K562 (cell line): ENCODE measurements around the gene PLOD1. TPM values are rescaled to one million over a fixed set of nuclear protein-coding genes. Genes with fewer than 3 reads are reported as not detected.

ENCODE experiments used
- ATAC-seq: fragments of 200-7000 bp; cut with Tn5 transposase; 3 replicates; pipeline ENCODE4 v1.9.1; 2020; ENCODE audit warnings: moderate library complexity
- BruUV-seq: library from RNA; stranded (reverse); fragments of 400-500 nt; replicated peaks from 2 replicates; lab custom pipeline; 2021; lab: Mats Ljungman, UMichigan
- CTCF ChIA-PET: fragments of 300-600 bp; formaldehyde crosslinking; extraction: SDS; loops from one replicate; lab custom pipeline; 2021; ENCODE audit warnings: low intra/inter-chr PET ratio; lab: Yijun Ruan, JAX
- POLR2A ChIA-PET: fragments of 300-600, 350-650 bp; sonication (Branson Sonifier 250); formaldehyde crosslinking; extraction: SDS; loops from one replicate; lab custom pipeline; 2021; ENCODE audit warnings: antibody characterized with exemption, inconsistent platforms; lab: Yijun Ruan, JAX
- DNase-seq, 4 experiments: peaks; one replicate each; pipeline versions ENCODE4 v3.0.0 to v3.0.0-alpha.2; 2011 to 2018; ENCODE audit warnings: low spot score in 3 of 4, mixed read lengths in 3 of 4; ENCODE audit errors: extremely low read depth in 1 of 4
- FAIRE-seq: peaks from 2 replicates; lab custom pipeline; 2011; peaks lifted over from hg19 to GRCh38; lab: Jason Lieb, UNC
- H2AFZ ChIP-seq: 2 replicates; pipeline ENCODE4 v1.6.0; 2011; ENCODE audit warnings: low read depth, low read length, control low read depth, inconsistent platforms
- H3K27ac ChIP-seq: fragments of 200-600 bp; 3 replicates; pipeline ENCODE4 v1.8.0; 2011; ENCODE audit warnings: low read depth, mild to moderate bottlenecking, control low read depth, inconsistent platforms, low read length, moderate library complexity, mixed read lengths; ENCODE audit errors: extremely low read depth
- H3K27me3 ChIP-seq, 2 experiments: fragments of 300-600 bp in 1 of 2; 2 replicates in 1 of 2; 3 replicates in 1 of 2; pipeline versions ENCODE4 v1.6.0 to v1.8.0; 2011; ENCODE audit warnings: inconsistent platforms in 2 of 2, low read length in 2 of 2, mild to moderate bottlenecking in 1 of 2, mixed read lengths in 1 of 2, moderate library complexity in 1 of 2; ENCODE audit not compliant: control insufficient read depth in 2 of 2, insufficient read depth in 2 of 2
- H3K36me3 ChIP-seq: fragments of 300-600 bp; 3 replicates; pipeline ENCODE4 v1.8.0; 2011; ENCODE audit warnings: mild to moderate bottlenecking, low read length, inconsistent platforms; ENCODE audit not compliant: control insufficient read depth, insufficient read depth
- H3K4me1 ChIP-seq, 2 experiments: fragments of 200-600 bp in 1 of 2; replicated peaks in 1 of 2; 2 replicates in 1 of 2; 3 replicates in 1 of 2; pipeline versions ENCODE4 v1.5.1 to v1.8.0; 2011; ENCODE audit warnings: inconsistent platforms in 2 of 2, low read length in 2 of 2, mild to moderate bottlenecking in 1 of 2, mixed read lengths in 1 of 2, moderate library complexity in 1 of 2; ENCODE audit not compliant: control insufficient read depth in 2 of 2, insufficient read depth in 2 of 2
- H3K4me2 ChIP-seq: 2 replicates; pipeline ENCODE4 v1.6.1; 2011; ENCODE audit warnings: low read length, control low read depth, inconsistent platforms, mixed read lengths; ENCODE audit not compliant: insufficient read depth
- H3K4me3 ChIP-seq: fragments of 200-600 bp; sonication (generic), shearing (Covaris generic); 2 replicates; pipeline ENCODE4 v1.5.1; 2016; ENCODE audit warnings: control low read depth, inconsistent platforms
- H3K79me2 ChIP-seq: fragments of 200-600 bp; 3 replicates; pipeline ENCODE4 v1.8.0; 2011; ENCODE audit warnings: low read length, inconsistent platforms; ENCODE audit not compliant: control insufficient read depth, insufficient read depth
- H3K9ac ChIP-seq, 2 experiments: 2 replicates each; pipeline versions ENCODE4 v1.6.0 to v1.6.1; 2011; ENCODE audit warnings: low read depth in 2 of 2, low read length in 2 of 2, control low read depth in 1 of 2, inconsistent platforms in 1 of 2, mild to moderate bottlenecking in 1 of 2, mixed read lengths in 1 of 2; ENCODE audit not compliant: insufficient read depth in 1 of 2
- H3K9me1 ChIP-seq: one replicate; pipeline ENCODE4 v1.6.0; 2011; ENCODE audit warnings: inconsistent platforms, mild to moderate bottlenecking, low read length, moderate library complexity; ENCODE audit not compliant: control insufficient read depth, insufficient read depth
- H3K9me3 ChIP-seq: replicated peaks from 2 replicates; pipeline ENCODE4 v1.5.1; 2011; ENCODE audit warnings: low read depth, low read length, inconsistent platforms; ENCODE audit not compliant: control insufficient read depth, insufficient read depth
- H4K20me1 ChIP-seq: replicated peaks from 2 replicates; pipeline ENCODE4 v1.6.1; 2011; ENCODE audit warnings: low read length, inconsistent platforms, mixed read lengths; ENCODE audit not compliant: control insufficient read depth, insufficient read depth
- CBX1 ChIP-seq: sonication (generic); IDR thresholded peaks from 2 replicates; pipeline ENCODE4 v1.6.1; 2016; ENCODE audit warnings: antibody characterized with exemption, low read depth, mild to moderate bottlenecking
- ILK ChIP-seq: fragments of 450-650 bp; IDR thresholded peaks from 2 replicates; pipeline ENCODE4 v1.6.1; 2016; ENCODE audit warnings: missing genetic modification characterization, low read depth, mild to moderate bottlenecking, missing compliant biosample characterization, moderate library complexity, borderline replicate concordance
- KAT7 ChIP-seq: sonication (generic); formaldehyde crosslinking; IDR thresholded peaks from 2 replicates; pipeline ENCODE4 v1.8.0; 2022; ENCODE audit warnings: missing genetic modification reagents, mild to moderate bottlenecking, borderline replicate concordance
- MAFG ChIP-seq: fragments of 450-650 bp; conservative IDR thresholded peaks from 2 replicates; pipeline ENCODE4 v1.6.1; 2016; ENCODE audit warnings: missing genetic modification characterization, missing compliant biosample characterization
- MECOM ChIP-seq: fragments of 250-450 bp; sonication (Bioruptor Pico); IDR thresholded peaks from 2 replicates; pipeline ENCODE4 v1.8.0; 2022; ENCODE audit warnings: inconsistent platforms
- NR2C1 ChIP-seq, 2 experiments: fragments of 450-650 bp; IDR thresholded peaks; 2 replicates each; pipeline ENCODE4 v1.6.1; 2017; ENCODE audit warnings: mild to moderate bottlenecking in 2 of 2, antibody characterized with exemption in 1 of 2, inconsistent platforms in 1 of 2, missing compliant biosample characterization in 1 of 2, missing genetic modification characterization in 1 of 2
- RAD51 ChIP-seq: fragments of 450-650 bp; IDR thresholded peaks from 2 replicates; pipeline ENCODE4 v1.7.1; 2016; ENCODE audit warnings: low read depth, mild to moderate bottlenecking, borderline replicate concordance
- YBX1 ChIP-seq: fragments of 450-650 bp; IDR thresholded peaks from 2 replicates; pipeline ENCODE4 v1.7.1; 2016; ENCODE audit warnings: mild to moderate bottlenecking
- ZKSCAN8 ChIP-seq: fragments of 200-800 bp; sonication (Bioruptor generic); IDR thresholded peaks from 2 replicates; pipeline ENCODE4 v1.6.1; 2016; ENCODE audit warnings: missing genetic modification characterization, missing compliant biosample characterization
- ZNF174 ChIP-seq: fragments of 250-450 bp; sonication (Bioruptor Pico); IDR thresholded peaks from 2 replicates; pipeline ENCODE4 v1.4.0; 2020; ENCODE audit warnings: mild to moderate bottlenecking
- ZNF175 ChIP-seq: fragments of 200-800 bp; sonication (Bioruptor generic); IDR thresholded peaks from 2 replicates; pipeline ENCODE4 v1.6.1; 2016; ENCODE audit warnings: low read depth, mild to moderate bottlenecking, missing genetic modification characterization, missing compliant biosample characterization
- ZNF197 ChIP-seq: fragments of 200-800 bp; sonication (Bioruptor generic); IDR thresholded peaks from 2 replicates; pipeline ENCODE4 v1.6.1; 2016; ENCODE audit warnings: low read depth, missing genetic modification characterization, missing compliant biosample characterization
- ZNF609 ChIP-seq: sonication (generic); formaldehyde crosslinking; IDR thresholded peaks from 2 replicates; pipeline ENCODE4 v1.8.1; 2023; ENCODE audit warnings: missing genetic modification reagents, mild to moderate bottlenecking, borderline replicate concordance
- ZNF740 ChIP-seq, 3 experiments: fragments of 200-800 bp in 1 of 3; sonication (Bioruptor generic) in 1 of 3; sonication (generic) in 1 of 3; formaldehyde crosslinking in 1 of 3; IDR thresholded peaks; 2 replicates each; pipeline versions ENCODE4 v1.6.1 to v1.8.0; 2016 to 2022; ENCODE audit warnings: mild to moderate bottlenecking in 2 of 3, missing compliant biosample characterization in 2 of 3, missing genetic modification characterization in 2 of 3, missing genetic modification reagents in 1 of 3
- ZZZ3 ChIP-seq: fragments of 450-650 bp; IDR thresholded peaks from 2 replicates; pipeline ENCODE4 v1.6.1; 2016; ENCODE audit warnings: antibody characterized with exemption, mild to moderate bottlenecking, moderate library complexity
- WGBS: fragments of 100-300 bp; shearing (Covaris generic); methylation state at CpG from one replicate; pipeline ENCODE4 v1.1.6; 2016; ENCODE audit warnings: low coverage, mixed read lengths; ENCODE audit not compliant: insufficient coverage; ENCODE audit errors: missing lambda C conversion rate; 5-methylcytosine and 5-hydroxymethylcytosine counted together
- in situ Hi-C: fragments of 300-500 bp; cut with MboI; formaldehyde crosslinking; loops from 4 replicates; pipeline ENCODE4 v1.15.0; 2018; ENCODE audit warnings: inconsistent platforms, mixed read lengths
- intact Hi-C: fragments of 100-400 bp; cut with micrococcal nuclease; formaldehyde crosslinking; loops from 2 replicates; pipeline ENCODE4 v1.14.2; 2022
- polyA plus RNA-seq, 8 experiments: library from polyadenylated mRNA; depleted of rRNA in 4 of 8; stranded (reverse) in 5 of 8; unstranded in 3 of 8; fragments of >200 nt; fragmentation: Nextera tagmentation in 2 of 8; fragmentation: Illumina TruSeq in 1 of 8; extraction: Ambion mirVana in 2 of 8; extraction: Trizol in 1 of 8; gene quantifications; 2 replicates each; pipeline versions ENCODE4 v1.2.1 to v1.2.3, GENCODE V29; 2011 to 2014; ENCODE audit warnings: inconsistent platforms in 1 of 8, missing spikeins in 1 of 8
- total RNA-seq, 7 experiments: library from RNA; depleted of rRNA in 6 of 7; stranded (reverse); fragments of >200 nt in 6 of 7; fragmentation: Illumina TruSeq in 2 of 7; extraction: Trizol in 2 of 7; gene quantifications; 2 replicates each; pipeline versions ENCODE4 v1.2.1 to v1.2.3, GENCODE V29; 2011 to 2021; ENCODE audit warnings: low replicate concordance in 1 of 7

PLOD1 gene
- total and polyA plus RNA-seq, 9 of the 15 experiments (the other 6 are each of a cell fraction or from before 2014, with no cell fraction given), result 16.6 to 90.8 (median 52.7) TPM

GRCh38 chr1:11963622-11964021, 29.1 kb downstream of the PLOD1 start (continued):
- TF ChIP-seq ZNF609 (CRISPR knock-in tag) (no peak), ZKSCAN8 (CRISPR knock-in tag) (no peak), MAFG (no peak), KAT7 (CRISPR knock-in tag) (no peak)

DNA sequence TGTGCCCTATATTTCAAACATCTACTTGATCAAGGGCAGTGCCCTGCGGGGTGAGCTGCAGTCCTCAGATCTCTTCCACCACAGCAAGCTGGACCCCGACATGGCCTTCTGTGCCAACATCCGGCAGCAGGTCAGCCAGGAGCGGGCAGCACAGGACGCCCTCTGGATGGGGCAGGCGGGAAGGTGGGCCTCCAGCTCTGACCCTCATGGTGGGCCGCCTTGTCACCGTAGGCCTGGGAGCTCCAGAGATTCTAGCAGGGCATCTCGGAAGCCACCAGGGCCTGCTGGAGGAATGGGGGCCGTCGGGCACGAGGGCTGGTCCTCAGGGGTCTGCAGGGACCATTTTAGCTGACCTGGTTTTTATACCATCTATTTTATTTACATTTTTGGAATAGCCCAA, 30.1 kb downstream of the PLOD1 start:
- H3K4me2 ChIP-seq, result no peak overlapping the region
- H3K27ac ChIP-seq, result no peak overlapping the region
- H3K9me1 ChIP-seq, result no peaks in the 10 kb centered on the region
- CTCF ChIA-PET, result no interaction called here
- no TSS peak for BruUV-seq
- peak overlapping the region in 1 of 2 experiments; percentile 28; a peak in 2 of 4 replicates for H3K9ac ChIP-seq
- H3K4me3 ChIP-seq, result no peak overlapping the region
- peaks cover 0 to 9% of the 10 kb centered on the region in 2 experiments; a peak in 2 of 5 replicates for H3K4me1 ChIP-seq
- H3K27me3 ChIP-seq, result no peaks in the 10 kb centered on the region
- WGBS, result 97% methylated on average over 12 of the region's 12 CpGs
- intact Hi-C loops (no loop called here), in situ Hi-C loops (loop anchor here (5.0 kb wide), 1 partner anchor 52 kb away; no protein-coding TSS in a partner anchor)
- H4K20me1 ChIP-seq, result no peaks in the 10 kb centered on the region
- POLR2A ChIA-PET, result interaction anchor here (15.9 kb wide), 1 partner anchor 55 kb away, joined by 112 read pairs; no protein-coding TSS in a partner anchor
- no peak overlapping the region for H2AFZ ChIP-seq
- H3K9me3 ChIP-seq, result no peaks in the 10 kb centered on the region
- FAIRE-seq (no peak), ATAC-seq (no peak), DNase-seq (no peak)
- peaks cover 79% of the 10 kb centered on the region; the same call in 2 of the 3 replicates for H3K36me3 ChIP-seq
- no peaks in the 10 kb centered on the region for H3K79me2 ChIP-seq
- TF ChIP-seq ZNF740 (CRISPR knock-in tag; IDR thresholded peaks at IDR 0.05), result no peak
- TF ChIP-seq ZNF740 (tag; IDR thresholded peaks at IDR 0.05), result no peak
- TF ChIP-seq ZNF175 (CRISPR knock-in tag), result no peak
- TF ChIP-seq ILK (tag), result no peak
- TF ChIP-seq YBX1, result no peak
- TF ChIP-seq NR2C1 (IDR thresholded peaks at IDR 0.05), result no peak
- no peak for TF ChIP-seq NR2C1 (tag; IDR thresholded peaks at IDR 0.05)
- no peak for TF ChIP-seq ZNF174 (CRISPR knock-in tag)
- no peak for TF ChIP-seq RAD51
- TF ChIP-seq ZNF197 (CRISPR knock-in tag), result no peak
- no peak for TF ChIP-seq ZZZ3
- no peak for TF ChIP-seq CBX1
- no peak for TF ChIP-seq MECOM
